ENCODE results near the gene CENPU. TPM values are rescaled to one million over a fixed set of nuclear protein-coding genes. Genes with fewer than 3 reads are reported as not detected.

CENPU gene
- total and polyA plus RNA-seq, 2 experiments from 2014 or later = 88.3 to 186 TPM

DNA sequence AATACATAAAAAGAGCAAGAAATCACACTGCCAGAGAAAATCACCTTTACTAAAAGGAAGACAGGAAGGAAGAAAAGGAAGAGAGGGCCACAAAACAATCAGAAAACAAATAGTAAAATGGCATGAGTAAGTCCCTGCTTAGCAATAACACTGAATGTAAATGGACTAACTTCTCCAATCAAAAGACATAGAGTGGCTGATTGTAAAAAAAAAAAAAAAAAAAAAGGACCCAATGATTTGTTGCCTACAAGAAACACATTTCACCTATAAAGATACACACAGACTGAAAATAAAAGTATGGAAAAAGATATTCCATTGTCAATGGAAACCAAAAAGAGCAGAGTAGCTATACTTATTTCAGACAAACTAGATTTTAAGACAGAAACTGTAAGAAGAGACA, 12.6 kb downstream of the CENPU start:
- no peaks in the 10 kb centered on the region; the same call in 1 of the 2 replicates for H3F3A ChIP-seq (replicated peaks; ENCODE audit: low read depth)
- no peak overlapping the region for H3K27ac ChIP-seq (ENCODE audit: low read depth)
- no peaks in the 10 kb centered on the region for H3K27me3 ChIP-seq (ENCODE audit: insufficient read depth)
- H2AFZ ChIP-seq = no peak overlapping the region
- peaks cover 86% of the 10 kb centered on the region for H3K36me3 Mint-ChIP-seq (ENCODE audit: low read depth)
- DNase-seq (ENCODE audit: low spot score) (no peak), ATAC-seq (no peak)
- H3K36me3 ChIP-seq (ENCODE audit: insufficient read depth) = peaks cover 66% of the 10 kb centered on the region
- H3K27me3 Mint-ChIP-seq (ENCODE audit: insufficient read depth, low read depth, poor library complexity) = peaks cover 5% of the 10 kb centered on the region
- peaks cover 3% of the 10 kb centered on the region; the same call in 1 of the 3 replicates for H3K4me1 Mint-ChIP-seq
- no peak overlapping the region for H3K4me3 Mint-ChIP-seq
- TF ChIP-seq, protein P1, sequence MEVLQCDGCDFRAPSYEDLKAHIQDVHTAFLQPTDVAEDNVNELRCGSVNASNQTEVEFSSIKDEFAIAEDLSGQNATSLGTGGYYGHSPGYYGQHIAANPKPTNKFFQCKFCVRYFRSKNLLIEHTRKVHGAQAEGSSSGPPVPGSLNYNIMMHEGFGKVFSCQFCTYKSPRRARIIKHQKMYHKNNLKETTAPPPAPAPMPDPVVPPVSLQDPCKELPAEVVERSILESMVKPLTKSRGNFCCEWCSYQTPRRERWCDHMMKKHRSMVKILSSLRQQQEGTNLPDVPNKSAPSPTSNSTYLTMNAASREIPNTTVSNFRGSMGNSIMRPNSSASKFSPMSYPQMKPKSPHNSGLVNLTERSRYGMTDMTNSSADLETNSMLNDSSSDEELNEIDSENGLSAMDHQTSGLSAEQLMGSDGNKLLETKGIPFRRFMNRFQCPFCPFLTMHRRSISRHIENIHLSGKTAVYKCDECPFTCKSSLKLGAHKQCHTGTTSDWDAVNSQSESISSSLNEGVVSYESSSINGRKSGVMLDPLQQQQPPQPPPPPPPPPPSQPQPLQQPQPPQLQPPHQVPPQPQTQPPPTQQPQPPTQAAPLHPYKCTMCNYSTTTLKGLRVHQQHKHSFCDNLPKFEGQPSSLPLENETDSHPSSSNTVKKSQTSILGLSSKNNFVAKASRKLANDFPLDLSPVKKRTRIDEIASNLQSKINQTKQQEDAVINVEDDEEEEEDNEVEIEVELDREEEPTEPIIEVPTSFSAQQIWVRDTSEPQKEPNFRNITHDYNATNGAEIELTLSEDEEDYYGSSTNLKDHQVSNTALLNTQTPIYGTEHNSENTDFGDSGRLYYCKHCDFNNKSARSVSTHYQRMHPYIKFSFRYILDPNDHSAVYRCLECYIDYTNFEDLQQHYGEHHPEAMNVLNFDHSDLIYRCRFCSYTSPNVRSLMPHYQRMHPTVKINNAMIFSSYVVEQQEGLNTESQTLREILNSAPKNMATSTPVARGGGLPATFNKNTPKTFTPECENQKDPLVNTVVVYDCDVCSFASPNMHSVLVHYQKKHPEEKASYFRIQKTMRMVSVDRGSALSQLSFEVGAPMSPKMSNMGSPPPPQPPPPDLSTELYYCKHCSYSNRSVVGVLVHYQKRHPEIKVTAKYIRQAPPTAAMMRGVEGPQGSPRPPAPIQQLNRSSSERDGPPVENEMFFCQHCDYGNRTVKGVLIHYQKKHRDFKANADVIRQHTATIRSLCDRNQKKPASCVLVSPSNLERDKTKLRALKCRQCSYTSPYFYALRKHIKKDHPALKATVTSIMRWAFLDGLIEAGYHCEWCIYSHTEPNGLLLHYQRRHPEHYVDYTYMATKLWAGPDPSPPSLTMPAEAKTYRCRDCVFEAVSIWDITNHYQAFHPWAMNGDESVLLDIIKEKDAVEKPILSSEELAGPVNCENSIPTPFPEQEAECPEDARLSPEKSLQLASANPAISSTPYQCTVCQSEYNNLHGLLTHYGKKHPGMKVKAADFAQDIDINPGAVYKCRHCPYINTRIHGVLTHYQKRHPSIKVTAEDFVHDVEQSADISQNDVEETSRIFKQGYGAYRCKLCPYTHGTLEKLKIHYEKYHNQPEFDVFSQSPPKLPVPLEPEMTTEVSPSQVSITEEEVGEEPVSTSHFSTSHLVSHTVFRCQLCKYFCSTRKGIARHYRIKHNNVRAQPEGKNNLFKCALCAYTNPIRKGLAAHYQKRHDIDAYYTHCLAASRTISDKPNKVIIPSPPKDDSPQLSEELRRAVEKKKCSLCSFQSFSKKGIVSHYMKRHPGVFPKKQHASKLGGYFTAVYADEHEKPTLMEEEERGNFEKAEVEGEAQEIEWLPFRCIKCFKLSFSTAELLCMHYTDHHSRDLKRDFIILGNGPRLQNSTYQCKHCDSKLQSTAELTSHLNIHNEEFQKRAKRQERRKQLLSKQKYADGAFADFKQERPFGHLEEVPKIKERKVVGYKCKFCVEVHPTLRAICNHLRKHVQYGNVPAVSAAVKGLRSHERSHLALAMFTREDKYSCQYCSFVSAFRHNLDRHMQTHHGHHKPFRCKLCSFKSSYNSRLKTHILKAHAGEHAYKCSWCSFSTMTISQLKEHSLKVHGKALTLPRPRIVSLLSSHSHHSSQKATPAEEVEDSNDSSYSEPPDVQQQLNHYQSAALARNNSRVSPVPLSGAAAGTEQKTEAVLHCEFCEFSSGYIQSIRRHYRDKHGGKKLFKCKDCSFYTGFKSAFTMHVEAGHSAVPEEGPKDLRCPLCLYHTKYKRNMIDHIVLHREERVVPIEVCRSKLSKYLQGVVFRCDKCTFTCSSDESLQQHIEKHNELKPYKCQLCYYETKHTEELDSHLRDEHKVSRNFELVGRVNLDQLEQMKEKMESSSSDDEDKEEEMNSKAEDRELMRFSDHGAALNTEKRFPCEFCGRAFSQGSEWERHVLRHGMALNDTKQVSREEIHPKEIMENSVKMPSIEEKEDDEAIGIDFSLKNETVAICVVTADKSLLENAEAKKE (CRISPR knock-in tag; IDR thresholded peaks at IDR 0.05) = no peak
- TF ChIP-seq, protein P2, sequence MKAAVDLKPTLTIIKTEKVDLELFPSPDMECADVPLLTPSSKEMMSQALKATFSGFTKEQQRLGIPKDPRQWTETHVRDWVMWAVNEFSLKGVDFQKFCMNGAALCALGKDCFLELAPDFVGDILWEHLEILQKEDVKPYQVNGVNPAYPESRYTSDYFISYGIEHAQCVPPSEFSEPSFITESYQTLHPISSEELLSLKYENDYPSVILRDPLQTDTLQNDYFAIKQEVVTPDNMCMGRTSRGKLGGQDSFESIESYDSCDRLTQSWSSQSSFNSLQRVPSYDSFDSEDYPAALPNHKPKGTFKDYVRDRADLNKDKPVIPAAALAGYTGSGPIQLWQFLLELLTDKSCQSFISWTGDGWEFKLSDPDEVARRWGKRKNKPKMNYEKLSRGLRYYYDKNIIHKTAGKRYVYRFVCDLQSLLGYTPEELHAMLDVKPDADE (IDR thresholded peaks at IDR 0.05) = no peak
- TF ChIP-seq ZNF114 (CRISPR knock-in tag; IDR thresholded peaks at IDR 0.05) (no peak), ZNF331 (CRISPR knock-in tag; IDR thresholded peaks at IDR 0.05; ENCODE audit: low read depth) (no peak), POLR2AphosphoS5 (IDR thresholded peaks at IDR 0.05; ENCODE audit: low read depth) (no peak), CREB1 (CRISPR knock-in tag; IDR thresholded peaks at IDR 0.05; ENCODE audit: low read depth) (no peak)
- TF ChIP-seq, protein P3, sequence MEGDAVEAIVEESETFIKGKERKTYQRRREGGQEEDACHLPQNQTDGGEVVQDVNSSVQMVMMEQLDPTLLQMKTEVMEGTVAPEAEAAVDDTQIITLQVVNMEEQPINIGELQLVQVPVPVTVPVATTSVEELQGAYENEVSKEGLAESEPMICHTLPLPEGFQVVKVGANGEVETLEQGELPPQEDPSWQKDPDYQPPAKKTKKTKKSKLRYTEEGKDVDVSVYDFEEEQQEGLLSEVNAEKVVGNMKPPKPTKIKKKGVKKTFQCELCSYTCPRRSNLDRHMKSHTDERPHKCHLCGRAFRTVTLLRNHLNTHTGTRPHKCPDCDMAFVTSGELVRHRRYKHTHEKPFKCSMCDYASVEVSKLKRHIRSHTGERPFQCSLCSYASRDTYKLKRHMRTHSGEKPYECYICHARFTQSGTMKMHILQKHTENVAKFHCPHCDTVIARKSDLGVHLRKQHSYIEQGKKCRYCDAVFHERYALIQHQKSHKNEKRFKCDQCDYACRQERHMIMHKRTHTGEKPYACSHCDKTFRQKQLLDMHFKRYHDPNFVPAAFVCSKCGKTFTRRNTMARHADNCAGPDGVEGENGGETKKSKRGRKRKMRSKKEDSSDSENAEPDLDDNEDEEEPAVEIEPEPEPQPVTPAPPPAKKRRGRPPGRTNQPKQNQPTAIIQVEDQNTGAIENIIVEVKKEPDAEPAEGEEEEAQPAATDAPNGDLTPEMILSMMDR (conservative IDR thresholded peaks at IDR 0.05; ENCODE audit: low read depth in 2 of 2) = no peak
- no peaks in the 10 kb centered on the region for H3K9me3 Mint-ChIP-seq
- H3K4me1 ChIP-seq (ENCODE audit: insufficient read depth) = no peaks in the 10 kb centered on the region
- H3K9me2 ChIP-seq (ENCODE audit: insufficient read depth) = no peaks in the 10 kb centered on the region
- H3K4me3 ChIP-seq = no peak overlapping the region
- no peak overlapping the region for H3K4me2 ChIP-seq
- H3K79me2 ChIP-seq (replicated peaks; ENCODE audit: insufficient read depth) = peaks cover 75% of the 10 kb centered on the region
- H3K27ac Mint-ChIP-seq = no peak overlapping the region
- peaks cover 43% of the 10 kb centered on the region for H4K20me1 ChIP-seq (replicated peaks; ENCODE audit: insufficient read depth)

Data from GM23338 (cell line).